ENCODE measurements around the gene ANKRD17. TPM values are rescaled to one million over a fixed set of nuclear protein-coding genes. Genes with fewer than 3 reads are reported as not detected.

ANKRD17 gene
- total RNA-seq, 4 donors from 2014 or later = 56.2 to 80.2 (median 60.2) TPM

DNA sequence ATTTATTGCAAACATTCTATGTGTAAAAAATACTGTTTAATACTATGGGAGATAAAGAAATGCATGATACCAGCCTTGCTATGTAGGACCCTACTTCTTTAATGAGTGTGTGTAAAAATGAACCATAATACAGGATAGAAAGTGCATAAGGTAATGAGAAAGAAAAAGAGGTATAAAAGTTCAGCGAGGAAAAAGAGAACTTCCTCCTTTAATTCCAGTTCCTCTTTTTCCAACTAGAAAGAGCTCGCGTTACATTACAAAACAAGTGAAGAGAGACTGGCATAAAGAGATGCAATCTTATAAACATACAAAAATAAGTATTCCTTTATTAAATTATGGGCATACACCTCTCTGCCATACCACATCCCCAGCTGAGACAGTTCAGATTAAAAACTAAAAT, 77.4 kb downstream of the ANKRD17 start:
- TF ChIP-seq, protein P1, sequence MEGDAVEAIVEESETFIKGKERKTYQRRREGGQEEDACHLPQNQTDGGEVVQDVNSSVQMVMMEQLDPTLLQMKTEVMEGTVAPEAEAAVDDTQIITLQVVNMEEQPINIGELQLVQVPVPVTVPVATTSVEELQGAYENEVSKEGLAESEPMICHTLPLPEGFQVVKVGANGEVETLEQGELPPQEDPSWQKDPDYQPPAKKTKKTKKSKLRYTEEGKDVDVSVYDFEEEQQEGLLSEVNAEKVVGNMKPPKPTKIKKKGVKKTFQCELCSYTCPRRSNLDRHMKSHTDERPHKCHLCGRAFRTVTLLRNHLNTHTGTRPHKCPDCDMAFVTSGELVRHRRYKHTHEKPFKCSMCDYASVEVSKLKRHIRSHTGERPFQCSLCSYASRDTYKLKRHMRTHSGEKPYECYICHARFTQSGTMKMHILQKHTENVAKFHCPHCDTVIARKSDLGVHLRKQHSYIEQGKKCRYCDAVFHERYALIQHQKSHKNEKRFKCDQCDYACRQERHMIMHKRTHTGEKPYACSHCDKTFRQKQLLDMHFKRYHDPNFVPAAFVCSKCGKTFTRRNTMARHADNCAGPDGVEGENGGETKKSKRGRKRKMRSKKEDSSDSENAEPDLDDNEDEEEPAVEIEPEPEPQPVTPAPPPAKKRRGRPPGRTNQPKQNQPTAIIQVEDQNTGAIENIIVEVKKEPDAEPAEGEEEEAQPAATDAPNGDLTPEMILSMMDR (IDR thresholded peaks at IDR 0.05) = no peak
- DNase-seq (ENCODE audit: low spot score) = no peak
- ATAC-seq (ENCODE audit: low FRiP score) = no peak

DNA sequence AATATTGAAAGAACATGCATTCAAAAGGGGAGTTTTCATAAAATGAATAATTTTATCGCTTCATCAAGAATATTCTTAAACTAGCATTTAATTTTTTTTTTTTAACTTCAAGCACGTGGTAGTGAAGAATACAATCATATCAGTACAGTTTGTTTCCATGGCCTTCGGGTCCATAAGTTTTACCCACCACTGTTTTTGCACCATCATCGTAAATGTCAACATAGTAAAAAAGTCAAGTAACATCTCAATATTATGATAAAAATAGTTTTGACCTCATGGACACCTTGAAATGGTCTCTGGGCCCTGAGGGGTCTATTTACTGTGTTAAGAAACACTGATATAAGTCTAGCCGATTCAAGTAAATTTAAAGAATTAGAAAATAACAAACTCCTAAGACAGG, 80.2 kb downstream of the ANKRD17 start:
- TF ChIP-seq, protein P1 (IDR thresholded peaks at IDR 0.05) = no peak
- ATAC-seq (ENCODE audit: low FRiP score) = no peak
- no peak for DNase-seq (ENCODE audit: low spot score)

GRCh38 chr4:73172161-73172560, 86.4 kb downstream of the ANKRD17 start:
- no peak for ATAC-seq (ENCODE audit: low FRiP score)
- TF ChIP-seq, protein P1 (IDR thresholded peaks at IDR 0.05) = no peak
- no peak for DNase-seq (ENCODE audit: low spot score)

GRCh38 chr4:73170518-73171198, 87.9 kb downstream of the ANKRD17 start:
- TF ChIP-seq, protein P1 (IDR thresholded peaks at IDR 0.05) = no peak
- no peak for ATAC-seq (ENCODE audit: low FRiP score)
- DNase-seq (ENCODE audit: low spot score) = no peak

GRCh38 chr4:73166212-73166611, 92.4 kb downstream of the ANKRD17 start:
- no peak for DNase-seq (ENCODE audit: low spot score)
- TF ChIP-seq, protein P1 (IDR thresholded peaks at IDR 0.05) = no peak
- ATAC-seq (ENCODE audit: low FRiP score) = no peak

DNA sequence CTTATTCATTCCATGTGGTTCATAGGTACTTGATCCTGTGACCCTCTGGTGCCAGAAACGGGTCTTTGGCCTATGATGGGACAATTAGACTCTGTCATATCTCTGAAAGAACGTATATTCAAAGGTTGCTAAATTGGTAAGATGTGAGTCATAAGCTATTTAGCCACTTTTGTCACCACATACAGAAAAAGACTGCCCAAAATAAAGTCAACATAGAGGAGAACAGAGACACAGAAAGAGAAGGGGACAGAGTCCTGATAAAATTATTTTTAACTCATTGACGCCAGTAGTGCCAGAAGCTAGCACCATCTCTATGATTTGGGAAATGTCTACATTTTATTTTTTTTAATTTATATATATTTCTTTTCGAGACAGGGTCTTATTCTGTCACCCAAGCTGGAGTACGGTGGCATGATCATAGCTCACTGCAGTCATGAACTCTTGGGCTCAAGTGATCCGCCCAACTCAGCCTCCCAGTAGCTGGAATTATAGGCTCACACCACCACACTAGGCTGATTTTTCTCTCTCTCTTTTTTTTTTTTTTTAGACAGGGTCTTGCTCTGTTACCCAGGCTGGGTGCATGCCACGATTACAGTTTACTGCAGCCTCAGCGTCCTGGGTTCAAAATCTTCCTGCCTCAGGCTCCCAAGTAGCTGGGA, 96.9 kb downstream of the ANKRD17 start:
- DNase-seq (ENCODE audit: low spot score) = no peak
- no peak for ATAC-seq (ENCODE audit: low FRiP score)
- TF ChIP-seq, protein P1 (IDR thresholded peaks at IDR 0.05) = no peak

- ATAC-seq (ENCODE audit: low FRiP score) = no peak
Measured at GRCh38 chr4:73156394-73156793, 102.2 kb downstream of the ANKRD17 start.

More at GRCh38 chr4:73156394-73156793, 102.2 kb downstream of the ANKRD17 start:
- DNase-seq (ENCODE audit: low spot score) = no peak
- TF ChIP-seq, protein P1 (IDR thresholded peaks at IDR 0.05) = no peak
